Measurements from ENCODE around the gene BCAS3. TPM values are rescaled to one million over a fixed set of nuclear protein-coding genes. Genes with fewer than 3 reads are reported as not detected.
"Not testable (repeated sequence)": the region's sequence is repeated elsewhere in the genome, so short reads cannot be mapped to it uniquely, and the experiment has no call there.

BCAS3 gene
- total and polyA plus RNA-seq, 11 donors, result 4.5 to 23.5 (median 17.9) TPM

DNA sequence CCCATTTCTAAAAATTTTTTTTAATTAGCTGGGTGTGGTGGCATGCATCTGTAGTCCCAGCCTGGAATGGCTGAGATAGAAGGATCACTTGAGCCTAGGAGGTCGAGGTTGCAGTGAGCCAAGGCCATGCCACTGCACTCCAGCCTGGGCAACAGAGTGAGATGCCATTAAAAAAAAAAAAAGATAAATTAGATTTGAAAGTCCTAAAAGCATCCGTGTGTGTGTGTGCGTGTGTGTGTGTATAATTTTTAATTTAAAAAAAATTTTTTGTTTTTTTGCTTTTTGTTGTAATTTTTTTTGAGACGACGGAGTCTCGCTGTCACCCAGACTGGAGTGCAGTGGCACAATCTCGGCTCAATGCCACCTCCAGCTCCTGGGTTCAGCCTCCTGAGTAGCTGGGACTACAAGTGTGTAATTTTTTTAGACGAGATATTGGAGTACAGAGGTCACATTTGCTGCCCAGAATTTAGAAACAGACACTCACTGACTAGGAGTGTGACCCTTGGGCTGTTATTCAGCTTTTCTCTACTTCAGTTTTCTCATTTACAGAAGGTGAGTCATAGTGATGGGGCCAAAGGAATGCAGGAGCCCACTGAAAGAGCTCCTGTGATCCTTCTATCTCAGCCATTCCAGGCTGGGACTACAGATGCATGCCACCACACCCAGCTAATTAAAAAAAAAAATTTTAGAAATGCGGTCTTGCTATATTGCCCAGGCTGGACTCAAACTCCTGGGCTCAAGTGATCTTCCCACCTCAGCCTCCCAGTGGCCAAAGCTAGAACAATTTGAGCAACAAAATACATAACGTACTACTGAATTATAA, 749.0 kb downstream of the BCAS3 start:
- Histone ChIP-seq H3K4me3 (no peak overlapping the region), H3K27ac (no peak overlapping the region), H3K4me1 (no peaks in the 10 kb centered on the region), H3K36me3 (no peaks in the 10 kb centered on the region), H3K9me3 (no peaks in the 10 kb centered on the region), H3K27me3 (peaks cover 2 to 56% (median 22%) of the 10 kb centered on the region in 9 donors)
- intact Hi-C loops (cut with DNase I), result no loop called here
- TF ChIP-seq POLR2A (IDR thresholded peaks at IDR 0.05), result no peak
- TF ChIP-seq, protein P1, sequence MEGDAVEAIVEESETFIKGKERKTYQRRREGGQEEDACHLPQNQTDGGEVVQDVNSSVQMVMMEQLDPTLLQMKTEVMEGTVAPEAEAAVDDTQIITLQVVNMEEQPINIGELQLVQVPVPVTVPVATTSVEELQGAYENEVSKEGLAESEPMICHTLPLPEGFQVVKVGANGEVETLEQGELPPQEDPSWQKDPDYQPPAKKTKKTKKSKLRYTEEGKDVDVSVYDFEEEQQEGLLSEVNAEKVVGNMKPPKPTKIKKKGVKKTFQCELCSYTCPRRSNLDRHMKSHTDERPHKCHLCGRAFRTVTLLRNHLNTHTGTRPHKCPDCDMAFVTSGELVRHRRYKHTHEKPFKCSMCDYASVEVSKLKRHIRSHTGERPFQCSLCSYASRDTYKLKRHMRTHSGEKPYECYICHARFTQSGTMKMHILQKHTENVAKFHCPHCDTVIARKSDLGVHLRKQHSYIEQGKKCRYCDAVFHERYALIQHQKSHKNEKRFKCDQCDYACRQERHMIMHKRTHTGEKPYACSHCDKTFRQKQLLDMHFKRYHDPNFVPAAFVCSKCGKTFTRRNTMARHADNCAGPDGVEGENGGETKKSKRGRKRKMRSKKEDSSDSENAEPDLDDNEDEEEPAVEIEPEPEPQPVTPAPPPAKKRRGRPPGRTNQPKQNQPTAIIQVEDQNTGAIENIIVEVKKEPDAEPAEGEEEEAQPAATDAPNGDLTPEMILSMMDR (IDR thresholded peaks at IDR 0.05), result no peak
- ATAC-seq (no peak), DNase-seq (no peak)
- 80 to 85% (median 83%) methylated on average over 10 of the region's 10 CpGs for WGBS, 4 donors

DNA sequence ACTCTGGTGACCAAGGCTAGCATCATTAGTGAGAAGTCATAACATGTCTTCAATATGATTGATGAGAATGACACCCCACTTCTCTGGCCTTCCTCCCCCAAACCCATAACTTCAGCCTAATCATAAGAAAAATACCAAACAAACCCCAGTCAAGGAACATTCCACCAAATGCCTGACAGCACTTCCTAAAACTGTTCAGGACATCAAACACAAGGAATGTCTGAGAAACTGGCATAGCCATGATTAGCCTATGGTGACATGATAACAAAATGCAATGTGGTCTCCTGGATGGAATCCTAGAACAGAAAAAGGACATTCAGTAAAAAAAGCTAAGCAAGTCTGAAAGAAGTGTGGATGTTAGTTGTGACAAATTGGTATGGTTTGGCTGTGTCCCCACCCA, 749.9 kb downstream of the BCAS3 start:
- intact Hi-C loops (cut with DNase I), result no loop called here
- Histone ChIP-seq H3K4me1 (no peaks in the 10 kb centered on the region), H3K27me3 (peaks cover 2 to 48% (median 21%) of the 10 kb centered on the region in 9 donors), H3K27ac (no peak overlapping the region), H3K9me3 (no peaks in the 10 kb centered on the region), H3K36me3 (no peaks in the 10 kb centered on the region), H3K4me3 (no peak overlapping the region)
- DNase-seq, result no peak
- TF ChIP-seq, protein P1 (IDR thresholded peaks at IDR 0.05), result no peak
- no peak for TF ChIP-seq POLR2A (IDR thresholded peaks at IDR 0.05)
- no peak for ATAC-seq

DNA sequence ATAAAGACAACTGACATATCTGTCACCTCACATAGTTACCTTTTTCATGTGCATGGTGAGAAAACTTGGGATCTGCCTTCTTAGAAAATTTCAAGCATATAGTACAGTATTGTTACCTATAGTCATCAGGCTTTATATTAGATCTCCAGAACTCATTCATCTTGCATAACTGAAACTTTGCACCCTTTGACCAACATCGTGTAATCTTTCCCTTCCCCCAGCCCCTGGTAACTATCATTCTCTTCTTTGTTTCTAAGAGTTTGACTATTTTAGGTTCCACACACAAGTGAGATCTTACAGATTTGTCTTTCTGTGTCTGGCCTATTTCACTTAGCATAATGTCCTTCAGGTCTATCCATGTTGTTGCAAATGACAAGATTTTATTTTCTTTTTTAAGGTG, 751.6 kb downstream of the BCAS3 start:
- H3K4me1 ChIP-seq, result no peaks in the 10 kb centered on the region
- no peaks in the 10 kb centered on the region for H3K36me3 ChIP-seq
- H3K4me3 ChIP-seq, result no peak overlapping the region
- intact Hi-C loops (cut with DNase I), result no loop called here
- H3K9me3 ChIP-seq, result no peaks in the 10 kb centered on the region
- DNase-seq, result no peak
- TF ChIP-seq POLR2A (IDR thresholded peaks at IDR 0.05), result no peak
- TF ChIP-seq, protein P1 (IDR thresholded peaks at IDR 0.05), result no peak
- no peak overlapping the region for H3K27ac ChIP-seq
- H3K27me3 ChIP-seq, result peaks cover 0 to 31% (median 12%) of the 10 kb centered on the region in 9 donors
- 56 to 75% (median 64%) methylated on average over 1 of the region's 1 CpG for WGBS, 4 donors
- ATAC-seq, result no peak

DNA sequence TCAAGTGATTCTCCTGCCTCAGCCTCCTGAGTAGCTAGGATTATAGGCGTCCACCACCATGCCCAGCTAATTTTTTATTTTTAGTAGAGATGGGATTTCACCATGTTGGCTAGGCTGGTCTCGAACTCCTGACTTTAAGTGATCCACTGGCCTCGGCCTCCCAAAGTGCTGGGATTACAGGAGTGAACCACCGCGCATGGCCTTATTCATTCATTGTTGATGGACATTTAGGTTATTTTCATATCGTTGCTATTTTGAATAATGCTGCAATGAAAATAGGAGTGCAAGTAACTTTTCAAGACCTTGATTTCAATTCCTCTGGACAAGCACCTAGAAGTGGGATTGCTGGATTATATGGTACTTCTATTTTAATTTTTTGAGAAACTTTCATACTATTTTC, 752.2 kb downstream of the BCAS3 start:
- H3K4me3 ChIP-seq; H3K9me3 ChIP-seq; H3K4me1 ChIP-seq; ATAC-seq; DNase-seq; intact Hi-C loops (cut with DNase I); H3K36me3 ChIP-seq; H3K27ac ChIP-seq: not testable (repeated sequence)
- WGBS, 4 donors, result 92 to 95% (median 93%) methylated on average over 6 of the region's 6 CpGs
- peaks cover 0 to 25% (median 9%) of the 10 kb centered on the region in 9 donors for H3K27me3 ChIP-seq

Data from heart left ventricle (tissue), 16 donors.